Measurements from ENCODE around the gene BCL2L1. TPM values are rescaled to one million over a fixed set of nuclear protein-coding genes. Genes with fewer than 3 reads are reported as not detected.

BCL2L1 gene
- total RNA-seq, 6 donors from 2014 or later = 131 to 245 (median 182) TPM

- Histone ChIP-seq H3K27ac (no peak overlapping the region), H3K27me3 (no peaks in the 10 kb centered on the region), H3K4me1 (no peaks in the 10 kb centered on the region), H3K36me3 (no peaks in the 10 kb centered on the region), H3K4me3 (no peak overlapping the region), H3K9me3 (no peaks in the 10 kb centered on the region)
- 80 to 90% methylated on average over 2 of the region's 2 CpGs for WGBS, 2 donors
- TF ChIP-seq CTCF (IDR thresholded peaks at IDR 0.05) (no peak), POLR2AphosphoS5 (IDR thresholded peaks at IDR 0.05) (no peak), POLR2A (IDR thresholded peaks at IDR 0.05) (no peak), EP300 (IDR thresholded peaks at IDR 0.05) (no peak)
- ATAC-seq (ENCODE audit: low FRiP score in 2 of 2) = no peak
- no peak for DNase-seq
Observed at GRCh38 chr20:31764641-31765305, 42.1 kb upstream of the BCL2L1 start.

- ATAC-seq (ENCODE audit: low FRiP score in 2 of 2) (no peak), DNase-seq (no peak)
- no peaks in the 10 kb centered on the region for H3K9me3 ChIP-seq
- H3K27ac ChIP-seq = no peak overlapping the region
- H3K36me3 ChIP-seq = no peaks in the 10 kb centered on the region
- TF ChIP-seq CTCF (IDR thresholded peaks at IDR 0.05) (no peak), POLR2A (IDR thresholded peaks at IDR 0.05) (no peak), EP300 (IDR thresholded peaks at IDR 0.05) (no peak), POLR2AphosphoS5 (IDR thresholded peaks at IDR 0.05) (no peak)
- H3K4me1 ChIP-seq = no peaks in the 10 kb centered on the region
- no peaks in the 10 kb centered on the region for H3K27me3 ChIP-seq
- WGBS, 2 donors = 88 to 89% methylated on average over 6 of the region's 6 CpGs
- H3K4me3 ChIP-seq = no peak overlapping the region
Observed at GRCh38 chr20:31760519-31761240, 38.0 kb upstream of the BCL2L1 start.

- TF ChIP-seq CTCF (IDR thresholded peaks at IDR 0.05) = no peak
- no peak for TF ChIP-seq EP300 (IDR thresholded peaks at IDR 0.05)
- no peak for TF ChIP-seq POLR2AphosphoS5 (IDR thresholded peaks at IDR 0.05)
- no peak for TF ChIP-seq POLR2A (IDR thresholded peaks at IDR 0.05)
- Histone ChIP-seq H3K36me3 (no peaks in the 10 kb centered on the region), H3K27ac (no peak overlapping the region), H3K27me3 (no peaks in the 10 kb centered on the region), H3K9me3 (no peaks in the 10 kb centered on the region), H3K4me1 (no peaks in the 10 kb centered on the region), H3K4me3 (no peak overlapping the region)
- ATAC-seq (ENCODE audit: low FRiP score in 2 of 2) = no peak
- WGBS, 2 donors = 79 to 94% methylated on average over 2 of the region's 2 CpGs
- no peak for DNase-seq
Observed at GRCh38 chr20:31759836-31760518, 37.3 kb upstream of the BCL2L1 start.

- Histone ChIP-seq H3K36me3 (no peaks in the 10 kb centered on the region), H3K9me3 (no peaks in the 10 kb centered on the region), H3K4me1 (no peaks in the 10 kb centered on the region), H3K27me3 (no peaks in the 10 kb centered on the region), H3K4me3 (no peak overlapping the region), H3K27ac (no peak overlapping the region)
- DNase-seq (no peak), ATAC-seq (ENCODE audit: low FRiP score in 2 of 2) (no peak)
- no peak for TF ChIP-seq CTCF (IDR thresholded peaks at IDR 0.05)
- no peak for TF ChIP-seq EP300 (IDR thresholded peaks at IDR 0.05)
- no peak for TF ChIP-seq POLR2AphosphoS5 (IDR thresholded peaks at IDR 0.05)
- TF ChIP-seq POLR2A (IDR thresholded peaks at IDR 0.05) = no peak
Observed at GRCh38 chr20:31758991-31759390, 36.3 kb upstream of the BCL2L1 start.

Data from upper lobe of left lung (tissue), 6 donors.